Natural killer cell (primary cell): ENCODE results near the gene ELMO3. TPM values are rescaled to one million over a fixed set of nuclear protein-coding genes. Genes with fewer than 3 reads are reported as not detected.

Experiments used
- ATAC-seq, 3 donors: fragments of 150-1000 bp in 2 of 3; fragments of 200-7000 bp in 1 of 3; cut with Tn5 transposase; 1 replicate in 1 of 3; 2 replicates in 2 of 3; pipeline ENCODE4 v1.10.0; 2021; ENCODE audit warnings: mild to moderate bottlenecking in 2 of 3, moderate library complexity in 2 of 3
- DNase-seq, 2 donors: peaks; one replicate each; pipeline versions ENCODE4 v3.0.0 to v3.0.0-alpha.2; 2013 to 2021; ENCODE audit warnings: mixed read lengths in 1 of 2
- H3K27ac ChIP-seq: one replicate; pipeline ENCODE4 v1.5.1; 2013; ENCODE audit warnings: mild to moderate bottlenecking, low read length
- H3K27me3 ChIP-seq: one replicate; pipeline ENCODE4 v1.6.1; 2013; ENCODE audit warnings: low read length; ENCODE audit not compliant: control insufficient read depth, insufficient read depth
- H3K36me3 ChIP-seq: one replicate; pipeline ENCODE4 v1.6.1; 2013; ENCODE audit warnings: low read length; ENCODE audit not compliant: control insufficient read depth, insufficient read depth
- H3K4me1 ChIP-seq: one replicate; pipeline ENCODE4 v1.6.1; 2013; ENCODE audit warnings: low read length; ENCODE audit not compliant: control insufficient read depth, insufficient read depth
- H3K4me3 ChIP-seq: one replicate; pipeline ENCODE4 v1.5.1; 2013; ENCODE audit warnings: low read length
- H3K9me3 ChIP-seq: one replicate; pipeline ENCODE4 v1.6.1; 2013; ENCODE audit warnings: low read length; ENCODE audit not compliant: control insufficient read depth, insufficient read depth
- H3K27ac Mint-ChIP-seq, 2 donors: one replicate each; pipeline ENCODE4 v1.8.0; 2022; ENCODE audit warnings: mild to moderate bottlenecking in 2 of 2, mixed read lengths in 2 of 2, moderate library complexity in 1 of 2
- H3K27me3 Mint-ChIP-seq, 2 donors: one replicate each; pipeline ENCODE4 v1.8.0; 2022; ENCODE audit warnings: low read depth in 2 of 2, mixed read lengths in 2 of 2
- H3K36me3 Mint-ChIP-seq: one replicate; pipeline ENCODE4 v1.8.0; 2022; ENCODE audit warnings: mixed read lengths
- H3K4me1 Mint-ChIP-seq, 2 donors: one replicate each; pipeline ENCODE4 v1.8.0; 2022; ENCODE audit warnings: mixed read lengths in 2 of 2
- H3K4me3 Mint-ChIP-seq: one replicate; pipeline ENCODE4 v1.8.0; 2022; ENCODE audit warnings: mild to moderate bottlenecking, moderate library complexity, mixed read lengths
- H3K9me3 Mint-ChIP-seq, 2 donors: one replicate each; pipeline ENCODE4 v1.8.0; 2022; ENCODE audit warnings: mixed read lengths in 2 of 2
- CTCF ChIP-seq: fragments of 200-600 bp; IDR thresholded peaks from one replicate; pipeline ENCODE4 v1.8.0; 2022; ENCODE audit warnings: antibody characterized with exemption
- WGBS: methylation state at CpG from one replicate; pipeline ENCODE4 v1.1.7; 2013; ENCODE audit warnings: missing lambda C conversion rate; ENCODE audit not compliant: insufficient coverage; 5-methylcytosine and 5-hydroxymethylcytosine counted together
- intact Hi-C: fragments of 100-400 bp; cut with micrococcal nuclease; formaldehyde crosslinking; loops from one replicate; pipeline ENCODE4 v1.14.2; 2022
- total RNA-seq, 4 donors: library from RNA; stranded (reverse); fragments of 120-200 nt in 1 of 4; gene quantifications; one replicate each; pipeline versions ENCODE4 v1.2.3 to v1.2.4, GENCODE V29; 2013 to 2022

The ELMO3 gene
- total RNA-seq, 3 donors from 2014 or later (not counting 1 experiment from before 2014, with no cell fraction given), result 1.9 to 3.3 (median 2.3) TPM

DNA sequence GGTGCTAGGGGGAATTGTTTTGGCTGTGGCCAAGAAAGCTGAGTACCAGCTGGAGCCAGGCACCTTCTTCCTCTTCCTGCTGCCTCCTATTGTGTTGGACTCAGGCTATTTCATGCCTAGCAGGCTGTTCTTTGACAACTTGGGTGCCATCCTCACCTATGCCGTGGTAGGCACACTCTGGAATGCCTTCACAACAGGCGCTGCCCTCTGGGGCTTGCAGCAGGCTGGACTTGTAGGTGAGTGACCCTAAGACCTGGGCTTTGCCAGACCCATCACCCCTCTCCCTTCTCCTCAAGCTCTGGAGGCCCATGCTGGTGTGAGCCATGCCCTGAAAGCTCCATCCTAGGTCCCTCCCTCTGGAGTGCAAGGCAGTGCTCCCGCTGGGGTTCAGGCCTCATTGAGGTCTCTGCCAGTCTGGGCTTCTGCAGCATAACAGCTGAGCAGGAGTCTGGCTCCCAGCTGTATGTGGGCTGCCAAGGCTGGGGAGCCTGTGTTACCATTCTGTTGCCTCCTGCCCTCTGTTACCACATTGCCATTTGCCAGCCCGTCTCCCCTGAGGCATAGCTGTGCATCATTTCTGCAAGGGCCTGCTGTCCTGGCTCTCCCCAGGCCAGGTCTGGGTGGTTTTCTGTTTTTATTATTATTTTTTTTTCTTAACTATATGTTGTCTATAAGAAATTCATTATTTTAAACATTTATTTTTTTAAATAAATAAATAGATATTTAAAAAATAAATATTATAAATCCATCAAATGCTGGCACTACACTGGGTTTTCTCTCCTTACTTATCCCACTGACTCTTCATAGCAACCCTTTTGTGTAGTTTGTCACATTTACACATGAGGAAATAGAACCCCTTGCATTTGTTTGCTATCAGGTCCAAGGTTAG, 53.9 kb downstream of the ELMO3 start:
- Histone ChIP-seq H3K4me3 (no peak overlapping the region), H3K9me3 (no peaks in the 10 kb centered on the region), H3K27me3 (peaks cover 17% of the 10 kb centered on the region), H3K4me1 (peaks cover 16% of the 10 kb centered on the region), H3K36me3 (no peaks in the 10 kb centered on the region), H3K27ac (no peak overlapping the region)
- Mint-ChIP-seq H3K4me3 (no peak overlapping the region), H3K27ac (no peak overlapping the region), H3K27me3 (peaks cover 18 to 33% of the 10 kb centered on the region in 2 donors), H3K36me3 (no peaks in the 10 kb centered on the region), H3K4me1 (peaks cover 5 to 17% of the 10 kb centered on the region in 2 donors), H3K9me3 (no peaks in the 10 kb centered on the region)
- WGBS, result 95% methylated on average over 4 of the region's 4 CpGs
- intact Hi-C loops, result no loop called here
- no peak for DNase-seq
- ATAC-seq, result no peak
- TF ChIP-seq CTCF, result no peak

Other genes starting within 250 kb of the ELMO3 start
- gene CES3, start 237.9 kb upstream of the ELMO3 start, total RNA-seq, result under 1 TPM; 0.19 to 0.95 (median 0.27) TPM
- 1 to 10 TPM; 7.5 to 9.0 (median 8.8) TPM for gene CES4A, start 210.5 kb upstream of the ELMO3 start, total RNA-seq
- gene CBFB, start 170.0 kb upstream of the ELMO3 start, total RNA-seq, result 100 to 1,000 TPM in 1 of 3 donors, 10 to 100 TPM in 2; 96.1 to 102 (median 97.2) TPM
- gene PHAF1, start 89.2 kb upstream of the ELMO3 start, total RNA-seq, result 10 to 100 TPM; 17.0 to 22.4 (median 22.0) TPM
- gene B3GNT9, start 48.1 kb upstream of the ELMO3 start, total RNA-seq, result 1 to 10 TPM in 2 of 3 donors, under 1 TPM in 1; 0.80 to 1.3 (median 1.0) TPM
- 10 to 100 TPM; 15.2 to 27.5 (median 26.8) TPM for gene TRADD, start 39.2 kb upstream of the ELMO3 start, total RNA-seq
- 1 to 10 TPM; 5.2 to 8.3 (median 6.3) TPM for gene FBXL8, start 39.2 kb upstream of the ELMO3 start, total RNA-seq
- 1 to 10 TPM; 6.9 to 8.3 (median 7.3) TPM for gene HSF4, start 34.4 kb upstream of the ELMO3 start, total RNA-seq
- gene NOL3, start 28.6 kb upstream of the ELMO3 start, total RNA-seq, result 1 to 10 TPM in 2 of 3 donors, under 1 TPM in 1; 0.88 to 1.3 (median 1.3) TPM
- gene MATCAP1, start 15.2 kb upstream of the ELMO3 start, total RNA-seq, result 10 to 100 TPM in 2 of 3 donors, 1 to 10 TPM in 1; 7.2 to 12.6 (median 10.9) TPM
- not detected for gene EXOC3L1, start 9.0 kb upstream of the ELMO3 start, total RNA-seq
- gene E2F4, start 7.0 kb upstream of the ELMO3 start, total RNA-seq, result 10 to 100 TPM; 57.6 to 91.7 (median 74.5) TPM
- 10 to 100 TPM; 34.5 to 39.2 (median 36.7) TPM for gene TMEM208, start 28.0 kb downstream of the ELMO3 start, total RNA-seq
- 10 to 100 TPM; 79.3 to 96.8 (median 89.2) TPM for gene FHOD1, start 48.4 kb downstream of the ELMO3 start, total RNA-seq
- gene SLC9A5, start 49.8 kb downstream of the ELMO3 start, total RNA-seq, result 1 to 10 TPM; 1.2 to 2.6 (median 1.6) TPM
- gene PLEKHG4, start 80.4 kb downstream of the ELMO3 start, total RNA-seq, result 10 to 100 TPM in 1 of 3 donors, 1 to 10 TPM in 2; 6.8 to 14.7 (median 8.5) TPM
- not detected for gene KCTD19, start 127.6 kb downstream of the ELMO3 start, total RNA-seq
- gene LRRC36, start 127.7 kb downstream of the ELMO3 start, total RNA-seq, result not detected
- gene TPPP3, start 194.4 kb downstream of the ELMO3 start, total RNA-seq, result 1 to 10 TPM in 2 of 3 donors, under 1 TPM in 1; 0.66 to 3.0 (median 1.4) TPM
- 1 to 10 TPM in 2 of 3 donors, under 1 TPM in 1; 0.88 to 2.5 (median 1.8) TPM for gene ZDHHC1, start 217.3 kb downstream of the ELMO3 start, total RNA-seq
- not detected for gene HSD11B2, start 232.0 kb downstream of the ELMO3 start, total RNA-seq